WERI-Rb-1 (cell line): ENCODE data around the gene CHMP6.
A peak's percentile ranks its signal among the peaks of the same experiment; 100 is the strongest.

ENCODE experiments used
- DNase-seq: peaks from one replicate; pipeline ENCODE4 v3.0.0-alpha.2; 2020
- H3K27ac ChIP-seq: fragments of 250-450 bp; sonication (Bioruptor Pico); 2 replicates; pipeline ENCODE4 v1.5.1; 2020; ENCODE audit warnings: mild to moderate bottlenecking, moderate library complexity
- H3K27me3 ChIP-seq: fragments of 250-450 bp; sonication (Bioruptor Pico); 2 replicates; pipeline ENCODE4 v1.5.1; 2021; ENCODE audit warnings: mild to moderate bottlenecking, low read depth, moderate library complexity; ENCODE audit not compliant: insufficient read depth, severe bottlenecking
- H3K36me3 ChIP-seq: fragments of 250-450 bp; sonication (Bioruptor Pico); 2 replicates; pipeline ENCODE4 v1.5.1; 2020; ENCODE audit warnings: mild to moderate bottlenecking, moderate library complexity
- H3K4me3 ChIP-seq: 2 replicates; pipeline ENCODE4 v1.5.1; 2011; ENCODE audit warnings: low read depth, mild to moderate bottlenecking, control low read depth, low read length
- H3K9me3 ChIP-seq: fragments of 250-450 bp; sonication (Bioruptor Pico); 2 replicates; pipeline ENCODE4 v1.5.1; 2021; ENCODE audit warnings: mild to moderate bottlenecking, moderate library complexity; ENCODE audit not compliant: severe bottlenecking
- CTCF ChIP-seq: IDR thresholded peaks from 2 replicates; pipeline ENCODE4 v1.5.1; 2011; ENCODE audit warnings: low read depth, mild to moderate bottlenecking, control low read depth, inconsistent platforms, low read length

CHMP6 gene

GRCh38 chr17:80955671-80956280 lies 35.9 kb upstream of the CHMP6 start:
- Histone ChIP-seq H3K4me3 (no peak overlapping the region), H3K36me3 (peaks cover 34% of the 10 kb centered on the region), H3K27me3 (no peaks in the 10 kb centered on the region), H3K9me3 (no peaks in the 10 kb centered on the region), H3K27ac (no peak overlapping the region)
- TF ChIP-seq CTCF = peak; percentile 16; the same call in 1 of the 2 replicates
- no peak for DNase-seq

DNA sequence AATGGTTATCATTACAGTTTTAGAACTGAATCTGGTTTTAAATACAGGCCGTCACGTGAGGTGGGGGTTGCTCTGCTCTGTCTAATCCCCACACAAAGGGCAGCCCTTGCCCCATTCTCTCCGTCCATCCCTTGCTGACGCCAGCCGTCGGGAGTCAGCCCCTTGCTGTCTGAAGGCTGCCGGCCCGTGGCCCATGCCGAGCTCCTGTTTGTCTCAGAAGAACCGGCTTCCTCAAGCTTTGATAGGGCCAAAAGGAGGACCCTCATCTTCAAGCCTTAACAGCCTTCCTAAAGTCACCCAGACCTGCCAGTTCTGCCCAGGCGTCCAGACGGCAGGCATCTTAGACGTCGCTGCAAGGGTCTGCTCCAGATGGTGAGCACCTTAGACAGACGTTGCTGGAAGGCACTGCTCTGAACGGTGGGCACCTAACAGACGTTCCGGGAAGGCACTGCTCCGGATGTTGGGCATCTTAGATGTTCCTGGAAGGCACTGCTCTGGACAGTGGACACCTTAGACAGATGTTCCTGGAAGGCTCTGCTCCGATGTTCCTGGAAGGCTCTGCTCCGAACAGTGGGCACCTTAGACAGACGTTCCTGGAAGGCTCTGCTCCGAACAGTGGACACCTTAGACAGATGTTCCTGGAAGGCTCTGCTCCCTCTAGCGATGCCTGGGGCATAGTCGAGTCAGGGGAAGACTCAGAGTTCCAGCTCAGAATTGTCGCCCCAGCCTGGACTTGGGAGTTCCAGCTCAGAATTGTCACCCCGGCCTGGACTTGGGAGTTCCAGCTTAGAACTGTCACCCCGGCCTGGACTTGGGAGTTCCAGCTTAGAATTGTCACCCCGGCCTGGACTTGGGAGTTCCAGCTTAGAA lies 35.1 kb upstream of the CHMP6 start:
- Histone ChIP-seq H3K9me3 (no peaks in the 10 kb centered on the region), H3K27me3 (no peaks in the 10 kb centered on the region), H3K27ac (no peak overlapping the region), H3K36me3 (peaks cover 27% of the 10 kb centered on the region), H3K4me3 (no peak overlapping the region)
- no peak for DNase-seq
- no peak for TF ChIP-seq CTCF

DNA sequence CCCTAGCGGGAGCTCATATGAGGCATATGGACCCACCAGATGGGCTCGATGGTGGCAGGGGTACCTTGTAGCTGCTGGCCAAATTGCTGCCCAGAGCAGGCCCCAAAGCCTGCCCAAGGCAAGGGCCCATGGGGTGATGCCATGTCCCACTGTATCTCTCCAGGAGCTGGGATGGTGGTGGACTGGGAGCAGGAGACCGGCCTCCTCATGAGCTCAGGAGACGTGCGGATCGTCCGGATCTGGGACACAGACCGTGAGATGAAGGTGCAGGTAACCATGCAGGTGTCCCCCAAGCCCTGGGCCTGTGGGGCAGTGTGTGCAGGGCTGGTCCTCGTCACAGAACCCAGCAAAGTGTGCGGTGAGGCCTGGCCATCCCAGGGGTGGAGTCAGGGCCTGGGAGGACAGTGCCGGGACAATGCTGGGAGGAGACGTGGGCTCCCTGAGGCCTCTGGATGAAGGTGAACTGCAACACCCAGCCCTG lies 34.1 kb upstream of the CHMP6 start:
- H3K4me3 ChIP-seq = no peak overlapping the region
- no peaks in the 10 kb centered on the region for H3K9me3 ChIP-seq
- H3K27ac ChIP-seq = peak overlapping the region; percentile 63
- H3K36me3 ChIP-seq = peaks cover 23% of the 10 kb centered on the region
- TF ChIP-seq CTCF = no peak
- no peaks in the 10 kb centered on the region for H3K27me3 ChIP-seq
- no peak for DNase-seq

DNA sequence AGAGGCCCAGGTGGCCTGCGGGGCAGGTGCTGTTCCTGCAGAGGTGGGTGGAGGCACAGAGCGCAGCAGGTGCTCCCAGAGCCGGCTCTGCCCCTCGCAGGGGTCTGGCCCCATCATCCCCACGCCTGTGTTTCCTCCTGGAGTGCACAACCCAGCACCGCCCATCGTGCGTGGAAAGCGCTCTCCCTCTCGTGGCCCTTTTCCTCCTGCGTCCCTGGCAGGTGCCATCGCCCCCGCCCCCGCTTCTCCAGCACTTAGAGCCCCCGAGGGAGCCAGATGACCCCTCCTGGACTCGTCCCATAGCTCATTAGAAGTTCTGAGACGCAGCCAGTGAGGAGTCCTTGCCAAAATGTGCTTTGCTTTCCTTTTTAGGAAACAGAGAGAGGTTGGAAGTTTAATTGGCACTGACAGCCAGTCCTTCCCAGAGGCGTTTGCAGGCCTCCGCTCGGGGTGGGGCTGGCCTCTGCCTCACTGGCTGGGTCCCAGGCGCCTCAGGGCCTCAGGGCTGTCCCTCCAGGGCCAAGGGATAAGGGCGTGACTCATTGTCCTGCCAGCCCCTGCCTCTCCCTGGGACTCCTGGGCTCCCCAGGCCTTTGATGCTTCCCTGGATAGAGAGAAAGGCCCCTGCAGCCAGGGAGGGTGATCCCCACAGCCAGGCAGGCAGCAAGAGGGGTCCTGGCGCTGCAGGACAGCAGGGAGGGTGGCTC lies 32.2 kb upstream of the CHMP6 start:
- H3K9me3 ChIP-seq = no peaks in the 10 kb centered on the region
- no peak for DNase-seq
- H3K36me3 ChIP-seq = peaks cover 19% of the 10 kb centered on the region
- peak overlapping the region; percentile 63 for H3K27ac ChIP-seq
- no peak for TF ChIP-seq CTCF
- no peak overlapping the region for H3K4me3 ChIP-seq
- H3K27me3 ChIP-seq = no peaks in the 10 kb centered on the region

DNA sequence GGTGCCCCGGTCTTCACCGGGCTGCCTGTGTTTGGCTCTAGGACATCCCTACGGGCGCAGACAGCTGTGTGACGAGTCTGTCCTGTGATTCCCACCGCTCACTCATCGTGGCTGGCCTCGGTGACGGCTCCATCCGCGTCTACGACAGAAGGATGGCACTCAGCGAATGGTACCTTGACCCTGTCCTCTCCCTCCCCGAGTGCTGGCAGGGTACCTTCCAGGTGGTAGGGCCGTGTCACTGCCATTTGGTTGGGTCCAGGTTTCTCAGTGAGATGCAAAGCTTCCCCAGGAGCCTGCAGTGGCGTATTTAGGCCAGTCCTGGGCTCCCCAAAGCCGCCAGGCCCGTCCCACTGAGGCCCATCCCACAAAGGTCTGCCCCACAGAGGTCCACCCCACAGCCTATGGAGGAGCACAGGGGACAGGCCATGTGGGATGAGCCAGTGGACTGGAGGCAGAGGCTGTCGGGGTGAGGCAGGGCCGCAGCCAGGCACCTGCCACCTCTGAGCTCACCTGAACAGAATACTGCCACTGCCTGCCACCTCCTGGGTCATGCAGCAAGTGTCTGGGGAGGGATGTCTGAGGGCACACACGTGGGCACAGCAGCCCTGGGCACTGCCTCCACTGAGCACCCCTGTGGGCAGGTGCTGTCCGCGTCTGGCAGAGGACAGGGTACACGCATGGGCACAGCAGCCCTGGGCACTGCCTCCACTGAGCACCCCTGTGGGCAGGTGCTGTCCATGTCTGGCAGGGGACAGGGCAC lies 31.4 kb upstream of the CHMP6 start:
- no peak for TF ChIP-seq CTCF
- no peak for DNase-seq

More for the DNA sequence above, 31.4 kb upstream of the CHMP6 start:
- H3K27ac ChIP-seq = no peak overlapping the region; the same call in 1 of the 2 replicates
- H3K9me3 ChIP-seq = no peaks in the 10 kb centered on the region
- H3K4me3 ChIP-seq = no peak overlapping the region
- H3K27me3 ChIP-seq = no peaks in the 10 kb centered on the region
- H3K36me3 ChIP-seq = peaks cover 26% of the 10 kb centered on the region
